ENCODE data around the gene LPAR2. TPM values are rescaled to one million over a fixed set of nuclear protein-coding genes. Genes with fewer than 3 reads are reported as not detected.

The LPAR2 gene
- total and polyA plus RNA-seq, 10 of the 15 experiments (the other 5 are each of a cell fraction or from before 2014, with no cell fraction given): 0.98 to 23.8 (median 10.2) TPM

GRCh38 chr19:19580418-19580817 is 47.6 kb downstream of the LPAR2 start:
- Histone ChIP-seq H3K36me3 (ENCODE audit: control insufficient read depth in 2 of 2, insufficient read depth in 2 of 2, low read length in 1 of 2) (no peaks in the 10 kb centered on the region; a peak in 1 of 4 replicates), H4K20me1 (ENCODE audit: control insufficient read depth, insufficient read depth) (no peaks in the 10 kb centered on the region), H3K4me1 (ENCODE audit: control insufficient read depth, insufficient read depth, low read length) (no peaks in the 10 kb centered on the region), H3K9me3 (replicated peaks; ENCODE audit: control insufficient read depth, insufficient read depth, low read length) (no peaks in the 10 kb centered on the region), H3K79me2 (ENCODE audit: control insufficient read depth, insufficient read depth, low read length) (no peaks in the 10 kb centered on the region), H3K27ac (ENCODE audit: control insufficient read depth, insufficient read depth) (no peak overlapping the region), H2AFZ (ENCODE audit: control insufficient read depth, low read depth, low read length) (no peak overlapping the region), H3K9ac (ENCODE audit: control insufficient read depth, insufficient read depth, low read length) (no peak overlapping the region), H3K27me3 (replicated peaks in 1 of 2; ENCODE audit: control insufficient read depth in 2 of 2, insufficient read depth in 2 of 2, low read length in 1 of 2) (no peaks in the 10 kb centered on the region), H3K4me3 (no peak overlapping the region), H3K4me2 (ENCODE audit: control insufficient read depth, insufficient read depth) (no peak overlapping the region)
- no peak for ATAC-seq
- ChIA-PET SMC1A (ENCODE audit: uncharacterized antibody, unreplicated experiment) (interaction anchor here (0.9 kb wide), 1 partner anchor 11 kb away, joined by 3 read pairs; no protein-coding TSS in a partner anchor), POLR2A (no interaction called here), RAD21 (ENCODE audit: unreplicated experiment) (interaction anchor here (0.6 kb wide), 1 partner anchor 60 kb away, joined by 3 read pairs; no protein-coding TSS in a partner anchor), CTCF (interaction anchor here (0.8 to 1.1 kb wide), 3 partner anchors 11 to 48 kb away, joined by 3 to 6 read pairs (median 3); no protein-coding TSS in a partner anchor)
- no peak for FAIRE-seq
- intact Hi-C loops (cut with micrococcal nuclease; ENCODE audit: unreplicated experiment) (no loop called here), in situ Hi-C loops (cut with MboI) (no loop called here)
- TF ChIP-seq IRF5 (IDR thresholded peaks at IDR 0.05; ENCODE audit: borderline replicate concordance) (no peak), SMARCA5 (IDR thresholded peaks at IDR 0.05) (no peak), YY1 (IDR thresholded peaks at IDR 0.05; ENCODE audit: low read depth, low read length) (no peak), JUND (IDR thresholded peaks at IDR 0.05; ENCODE audit: low read depth, low read length) (no peak), MEF2A (IDR thresholded peaks at IDR 0.05; ENCODE audit: insufficient read depth, low read depth, low read length) (no peak), CHD2 (IDR thresholded peaks at IDR 0.05; ENCODE audit: borderline replicate concordance, low read depth, low read length) (no peak), NR2C1 (IDR thresholded peaks at IDR 0.05) (no peak), BACH1 (IDR thresholded peaks at IDR 0.05; ENCODE audit: borderline replicate concordance) (no peak), HCFC1 (IDR thresholded peaks at IDR 0.05; ENCODE audit: low read length) (no peak), SPI1 (IDR thresholded peaks at IDR 0.05; ENCODE audit: borderline replicate concordance, insufficient read depth, low read depth, low read length) (no peak), YBX1 (IDR thresholded peaks at IDR 0.05) (no peak), BCLAF1 (IDR thresholded peaks at IDR 0.05) (no peak), RELA (IDR thresholded peaks at IDR 0.05; ENCODE audit: borderline replicate concordance, partially characterized antibody) (no peak), TARDBP (IDR thresholded peaks at IDR 0.05; ENCODE audit: borderline replicate concordance) (no peak), TCF3 (IDR thresholded peaks at IDR 0.05; ENCODE audit: borderline replicate concordance, insufficient read depth, low read depth, low read length) (no peak), ZZZ3 (IDR thresholded peaks at IDR 0.05; ENCODE audit: control insufficient read depth, insufficient read length, low read depth) (no peak), EGR1 (IDR thresholded peaks at IDR 0.05; ENCODE audit: borderline replicate concordance in 1 of 2, low read depth in 2 of 2, low read length in 2 of 2) (no peak), NR2C2 (IDR thresholded peaks at IDR 0.05; ENCODE audit: borderline replicate concordance, control insufficient read depth, insufficient read length, low read depth) (no peak)
- TF ChIP-seq, protein P1, sequence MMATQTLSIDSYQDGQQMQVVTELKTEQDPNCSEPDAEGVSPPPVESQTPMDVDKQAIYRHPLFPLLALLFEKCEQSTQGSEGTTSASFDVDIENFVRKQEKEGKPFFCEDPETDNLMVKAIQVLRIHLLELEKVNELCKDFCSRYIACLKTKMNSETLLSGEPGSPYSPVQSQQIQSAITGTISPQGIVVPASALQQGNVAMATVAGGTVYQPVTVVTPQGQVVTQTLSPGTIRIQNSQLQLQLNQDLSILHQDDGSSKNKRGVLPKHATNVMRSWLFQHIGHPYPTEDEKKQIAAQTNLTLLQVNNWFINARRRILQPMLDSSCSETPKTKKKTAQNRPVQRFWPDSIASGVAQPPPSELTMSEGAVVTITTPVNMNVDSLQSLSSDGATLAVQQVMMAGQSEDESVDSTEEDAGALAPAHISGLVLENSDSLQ (IDR thresholded peaks at IDR 0.05): no peak
- WGBS (ENCODE audit: insufficient coverage, insufficient replicate concordance, low lambda C conversion rate, missing lambda C conversion rate): 95% methylated on average over 4 of the region's 4 CpGs
- no TSS peak for BruUV-seq (replicated peaks)
- no peak for DNase-seq (ENCODE audit: low read depth, low spot score)

Measured in GM12878 (cell line).